K562 (cell line): ENCODE results near the gene HNRNPA2B1. TPM values are rescaled to one million over a fixed set of nuclear protein-coding genes. Genes with fewer than 3 reads are reported as not detected.

Experiments used
- AFF4 ChIP-seq: sonication (generic); formaldehyde crosslinking; IDR thresholded peaks from 2 replicates; pipeline ENCODE4 v1.8.0; 2023; ENCODE audit warnings: mild to moderate bottlenecking, missing genetic modification reagents
- ARID3A ChIP-seq: IDR thresholded peaks from 2 replicates; pipeline ENCODE4 v1.6.1; 2012; ENCODE audit warnings: low read depth, low read length, improper control_type of control experiment, borderline replicate concordance
- CHD1 ChIP-seq: fragments of 200-600 bp; sonication (generic); IDR thresholded peaks from one replicate; pipeline ENCODE4 v1.6.1; 2012; ENCODE audit warnings: mild to moderate bottlenecking, moderate library complexity, low read length, inconsistent platforms
- ELF2 ChIP-seq: fragments of 250-450 bp; sonication (Bioruptor Pico); IDR thresholded peaks from 2 replicates; pipeline ENCODE4 v1.5.0; 2021; ENCODE audit warnings: mild to moderate bottlenecking
- HEY1 ChIP-seq: fragments of 250-450 bp; sonication (Bioruptor Pico); IDR thresholded peaks from 2 replicates; pipeline ENCODE4 v1.5.0; 2020; ENCODE audit warnings: mild to moderate bottlenecking, moderate library complexity, borderline replicate concordance
- MCM5 ChIP-seq: fragments of 450-650 bp; IDR thresholded peaks from 2 replicates; pipeline ENCODE4 v1.6.1; 2016; ENCODE audit warnings: low read depth
- MED1 ChIP-seq: sonication (generic); formaldehyde crosslinking; IDR thresholded peaks from 2 replicates; pipeline ENCODE4 v1.8.1; 2023; ENCODE audit warnings: missing genetic modification reagents, borderline replicate concordance
- MLX ChIP-seq, 2 experiments: fragments of 450-650 bp in 1 of 2; sonication (generic) in 1 of 2; formaldehyde crosslinking; conservative IDR thresholded peaks; 2 replicates each; pipeline versions ENCODE4 v1.4.0 to v1.8.1; 2020 to 2022; ENCODE audit warnings: mild to moderate bottlenecking in 1 of 2, missing genetic modification reagents in 1 of 2
- NFXL1 ChIP-seq: fragments of 450-650 bp; formaldehyde crosslinking; IDR thresholded peaks from 2 replicates; pipeline ENCODE4 v1.4.0; 2021; ENCODE audit warnings: mild to moderate bottlenecking
- NKRF ChIP-seq: fragments of 450-650 bp; IDR thresholded peaks from 2 replicates; pipeline ENCODE4 v1.6.1; 2016; ENCODE audit warnings: borderline replicate concordance
- NR1H2 ChIP-seq: sonication (generic); formaldehyde crosslinking; IDR thresholded peaks from 2 replicates; pipeline ENCODE4 v1.4.0; 2020; ENCODE audit warnings: mild to moderate bottlenecking, missing genetic modification reagents
- POLR2A ChIP-seq: fragments of 450-650 bp; conservative IDR thresholded peaks from 2 replicates; pipeline ENCODE4 v1.6.1; 2016
- POLR2B ChIP-seq: fragments of 450-650 bp; IDR thresholded peaks from 2 replicates; pipeline ENCODE4 v1.6.1; 2018; ENCODE audit warnings: low read depth; ENCODE audit not compliant: partially characterized antibody
- RBM14 ChIP-seq: fragments of 200-400 bp; formaldehyde crosslinking; IDR thresholded peaks from 2 replicates; pipeline ENCODE4 v1.6.1; 2018; ENCODE audit warnings: low read depth, mild to moderate bottlenecking, low read length, moderate library complexity, borderline replicate concordance; ENCODE audit not compliant: insufficient read depth
- RFX7 ChIP-seq: fragments of 250-450 bp; sonication (Bioruptor Pico); IDR thresholded peaks from 2 replicates; pipeline ENCODE4 v1.5.1; 2021; ENCODE audit warnings: mild to moderate bottlenecking
- SIN3A ChIP-seq, 2 experiments: fragments of 150-350 bp in 1 of 2; IDR thresholded peaks; 2 replicates each; pipeline ENCODE4 v1.6.1; 2011 to 2016; ENCODE audit warnings: borderline replicate concordance in 2 of 2, low read depth in 2 of 2, low read length in 2 of 2, mild to moderate bottlenecking in 2 of 2, moderate library complexity in 2 of 2; ENCODE audit not compliant: control insufficient read depth in 1 of 2
- SP1 ChIP-seq: sonication (generic); formaldehyde crosslinking; IDR thresholded peaks from 2 replicates; pipeline ENCODE4 v1.8.1; 2022; ENCODE audit warnings: mild to moderate bottlenecking, missing genetic modification reagents
- SUPT5H ChIP-seq: fragments of 450-650 bp; IDR thresholded peaks from 2 replicates; pipeline ENCODE4 v1.6.1; 2016
- TEAD1 ChIP-seq, 2 experiments: fragments of 450-650 bp in 1 of 2; sonication (generic) in 1 of 2; formaldehyde crosslinking; IDR thresholded peaks; 2 replicates each; pipeline versions ENCODE4 v1.4.0 to v1.8.0; 2020 to 2022; ENCODE audit warnings: mild to moderate bottlenecking in 2 of 2, missing genetic modification reagents in 1 of 2
- ZNF184 ChIP-seq: sonication (generic); formaldehyde crosslinking; IDR thresholded peaks from 2 replicates; pipeline ENCODE4 v1.5.0; 2020; ENCODE audit warnings: missing genetic modification reagents
- ZNF717 ChIP-seq: fragments of 250-450 bp; sonication (Bioruptor Pico); IDR thresholded peaks from 2 replicates; pipeline ENCODE4 v1.5.0; 2021
- polyA plus RNA-seq, 8 experiments: library from polyadenylated mRNA; depleted of rRNA in 4 of 8; stranded (reverse) in 5 of 8; unstranded in 3 of 8; fragments of >200 nt; fragmentation: Nextera tagmentation in 2 of 8; fragmentation: Illumina TruSeq in 1 of 8; extraction: Ambion mirVana in 2 of 8; extraction: Trizol in 1 of 8; gene quantifications; 2 replicates each; pipeline versions ENCODE4 v1.2.1 to v1.2.3, GENCODE V29; 2011 to 2014; ENCODE audit warnings: inconsistent platforms in 1 of 8, missing spikeins in 1 of 8
- total RNA-seq, 7 experiments: library from RNA; depleted of rRNA in 6 of 7; stranded (reverse); fragments of >200 nt in 6 of 7; fragmentation: Illumina TruSeq in 2 of 7; extraction: Trizol in 2 of 7; gene quantifications; 2 replicates each; pipeline versions ENCODE4 v1.2.1 to v1.2.3, GENCODE V29; 2011 to 2021; ENCODE audit warnings: low replicate concordance in 1 of 7

Gene HNRNPA2B1
- total and polyA plus RNA-seq, 9 of the 15 experiments (the other 6 are each of a cell fraction or from before 2014, with no cell fraction given) = 630 to 1,989 (median 865) TPM

- TF ChIP-seq TEAD1 (CRISPR knock-in tag; IDR thresholded peaks at IDR 0.05) = peak in 1 of 2 experiments; percentile 30; a peak in 1 of 4 replicates
- TF ChIP-seq NFXL1 = 0 out of 2 replicates have a peak, but pooled peaks have one; percentile 27
- TF ChIP-seq HEY1 (CRISPR knock-in tag) = 0 out of 2 replicates have a peak, but pooled peaks have one; percentile 25
- no peak for TF ChIP-seq CHD1
- TF ChIP-seq MCM5 = no peak
- TF ChIP-seq ZNF717 = 0 out of 2 replicates have a peak, but pooled peaks have one; percentile 40
- peak; percentile 61 for TF ChIP-seq POLR2A
- no peak for TF ChIP-seq NKRF
- TF ChIP-seq RFX7 (CRISPR knock-in tag) = no peak
- peak; percentile 71 for TF ChIP-seq POLR2B
- TF ChIP-seq MED1 (CRISPR knock-in tag) = no peak
- TF ChIP-seq SUPT5H = peak; percentile 62; the same call in 1 of the 2 replicates
- peak; percentile 48; the same call in 1 of the 2 replicates for TF ChIP-seq SP1 (CRISPR knock-in tag)
- TF ChIP-seq SIN3A (IDR thresholded peaks at IDR 0.05; ENCODE audit: borderline replicate concordance in 2 of 2, control insufficient read depth in 1 of 2, low read depth in 2 of 2, low read length in 2 of 2) = peak in 1 of 2 experiments; percentile 50; a peak in 1 of 4 replicates
- no peak for TF ChIP-seq ZNF184
- no peak for TF ChIP-seq RBM14
- peak; percentile 39; the same call in 1 of the 2 replicates for TF ChIP-seq ELF2 (CRISPR knock-in tag)
- no peak for TF ChIP-seq NR1H2 (CRISPR knock-in tag)
- no peak for TF ChIP-seq ARID3A
- no peak for TF ChIP-seq AFF4 (CRISPR knock-in tag)
- TF ChIP-seq MLX (CRISPR knock-in tag; conservative IDR thresholded peaks at IDR 0.05) = 0 out of 4 replicates have a peak, but pooled peaks of 1 of the 2 experiments have one; percentile 6
Observed at GRCh38 chr7:26190417-26190869, 10.1 kb downstream of the HNRNPA2B1 start (continued).
